Measurements from ENCODE around the gene SS18L1.

DNA sequence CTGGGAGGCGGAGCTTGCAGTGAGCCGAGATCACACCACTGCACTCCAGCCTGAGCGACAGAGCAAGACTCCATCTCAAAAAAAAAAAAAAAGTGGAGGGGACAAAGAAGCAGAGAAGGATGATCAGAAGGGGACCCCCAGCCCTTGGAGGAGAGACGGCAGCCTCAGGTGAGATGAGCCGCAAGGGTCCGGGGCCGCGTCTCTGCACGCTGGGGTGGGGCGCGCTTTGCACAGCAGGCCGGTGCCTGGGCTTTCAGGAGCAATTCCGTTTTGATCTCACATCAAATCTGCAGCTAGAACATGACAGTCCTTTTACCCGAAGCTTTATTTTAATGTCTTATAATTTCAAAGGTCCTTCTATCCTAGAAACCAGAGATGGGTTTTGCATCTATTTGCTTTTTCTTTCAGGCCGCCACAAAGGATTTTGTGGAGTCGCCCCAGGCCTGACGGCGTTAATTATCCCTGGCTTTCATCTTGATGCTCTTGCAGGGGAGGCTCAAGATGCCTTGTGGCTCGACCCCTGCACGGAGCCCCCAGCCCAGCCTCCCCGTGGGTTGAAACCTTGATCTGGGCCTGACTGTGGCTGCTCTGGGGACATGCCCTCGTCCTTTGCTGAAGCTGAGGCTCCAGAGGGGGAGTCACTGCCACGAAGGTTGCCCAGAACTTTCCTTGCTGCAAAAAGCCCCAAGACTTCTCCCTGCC is 59.3 kb downstream of the SS18L1 start:
- TF ChIP-seq POLR2AphosphoS5 (IDR thresholded peaks at IDR 0.05; ENCODE audit: low read depth, low read length), result no peak
- no peak for TF ChIP-seq POLR2A (IDR thresholded peaks at IDR 0.05; ENCODE audit: low read depth, low read length)
- TF ChIP-seq POU2F2 (IDR thresholded peaks at IDR 0.05; ENCODE audit: low read depth, low read length), result no peak
- no peak for TF ChIP-seq TAF1 (IDR thresholded peaks at IDR 0.05; ENCODE audit: low read depth, low read length)
- no peak for TF ChIP-seq SPI1 (IDR thresholded peaks at IDR 0.05; ENCODE audit: low read depth, low read length)
